ENCODE data around the gene LTBP3.

The LTBP3 gene

GRCh38 chr11:65496304-65497140 is 61.6 kb downstream of the LTBP3 start:
- DNase-seq (ENCODE audit: low read depth) = no peak

DNA sequence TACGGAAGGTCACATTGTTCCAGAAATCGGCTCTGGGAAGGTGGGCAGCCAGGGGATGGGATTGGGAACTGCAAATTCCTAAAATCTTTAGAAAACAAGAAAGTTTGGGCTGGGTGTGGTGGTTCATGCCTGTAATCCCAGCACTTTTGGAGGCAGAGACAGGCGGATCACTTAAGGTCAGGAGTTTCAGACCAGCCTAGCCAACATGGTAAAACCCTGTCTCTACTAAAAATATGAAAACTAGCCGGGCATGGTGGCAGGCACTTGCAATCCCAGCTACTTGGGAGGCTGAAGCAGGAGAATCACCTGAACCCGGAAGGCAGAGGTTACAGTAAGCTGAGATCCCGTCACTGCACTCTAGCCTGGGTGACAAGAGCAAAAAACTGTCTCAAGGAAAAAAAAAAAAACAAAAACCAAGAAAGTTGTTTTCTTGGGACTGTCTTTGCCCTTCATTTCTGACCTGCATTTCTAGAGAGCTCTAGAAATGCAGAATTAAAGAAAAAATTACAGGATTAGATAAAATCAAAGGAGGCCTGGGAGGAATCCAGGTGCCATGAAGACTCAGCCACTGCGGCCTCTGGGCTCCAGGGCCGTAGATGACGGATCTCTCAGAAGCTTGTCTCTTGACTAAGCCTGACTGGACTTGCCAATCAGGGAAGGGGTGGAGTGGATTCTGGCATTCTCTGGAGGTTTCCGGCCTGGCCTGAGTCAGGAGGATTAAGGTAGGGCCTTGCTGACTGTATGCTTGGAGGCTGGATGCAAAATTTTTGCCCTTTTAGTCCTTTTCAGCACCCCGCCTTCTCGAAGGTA is 64.6 kb downstream of the LTBP3 start:
- no peak for DNase-seq (ENCODE audit: low read depth)

DNA sequence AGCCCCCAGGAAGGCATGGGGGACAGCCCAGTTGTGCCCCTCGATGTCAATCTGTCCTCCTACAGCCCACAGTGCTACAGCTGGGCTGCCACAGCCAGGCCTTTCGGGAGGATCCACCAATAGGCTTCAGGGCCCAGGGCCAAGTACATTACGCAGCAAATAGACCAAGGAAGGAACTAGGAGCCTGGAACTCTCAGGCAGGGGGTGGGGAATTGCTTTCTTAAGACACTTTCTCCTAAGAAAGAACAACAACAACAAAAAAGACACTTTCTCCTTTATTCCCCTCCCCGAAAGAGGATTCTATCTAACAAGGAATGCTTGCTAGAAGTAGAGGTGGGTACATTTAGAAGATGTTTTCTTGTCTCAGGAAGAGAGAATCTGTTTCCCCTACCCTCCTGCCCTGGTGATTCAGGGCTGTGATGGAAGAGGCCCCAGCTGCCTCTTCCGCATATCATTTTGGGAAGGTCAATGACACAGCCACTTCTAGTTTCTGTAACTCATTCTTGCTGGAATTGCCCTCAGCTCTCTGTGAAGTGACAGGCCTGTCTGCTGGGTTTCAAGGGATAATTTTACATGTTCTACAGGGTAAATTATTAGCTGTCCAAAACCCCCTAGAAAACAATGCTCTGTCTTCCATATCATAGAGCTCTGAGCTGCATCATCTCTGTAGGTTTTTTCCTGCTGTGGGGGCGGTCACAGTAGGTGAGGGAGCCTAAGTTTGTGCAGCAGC is 65.4 kb downstream of the LTBP3 start:
- DNase-seq (ENCODE audit: low read depth) = no peak

- DNase-seq (ENCODE audit: low read depth) = no peak
Observed at GRCh38 chr11:65492387-65492636, 65.8 kb downstream of the LTBP3 start.

DNA sequence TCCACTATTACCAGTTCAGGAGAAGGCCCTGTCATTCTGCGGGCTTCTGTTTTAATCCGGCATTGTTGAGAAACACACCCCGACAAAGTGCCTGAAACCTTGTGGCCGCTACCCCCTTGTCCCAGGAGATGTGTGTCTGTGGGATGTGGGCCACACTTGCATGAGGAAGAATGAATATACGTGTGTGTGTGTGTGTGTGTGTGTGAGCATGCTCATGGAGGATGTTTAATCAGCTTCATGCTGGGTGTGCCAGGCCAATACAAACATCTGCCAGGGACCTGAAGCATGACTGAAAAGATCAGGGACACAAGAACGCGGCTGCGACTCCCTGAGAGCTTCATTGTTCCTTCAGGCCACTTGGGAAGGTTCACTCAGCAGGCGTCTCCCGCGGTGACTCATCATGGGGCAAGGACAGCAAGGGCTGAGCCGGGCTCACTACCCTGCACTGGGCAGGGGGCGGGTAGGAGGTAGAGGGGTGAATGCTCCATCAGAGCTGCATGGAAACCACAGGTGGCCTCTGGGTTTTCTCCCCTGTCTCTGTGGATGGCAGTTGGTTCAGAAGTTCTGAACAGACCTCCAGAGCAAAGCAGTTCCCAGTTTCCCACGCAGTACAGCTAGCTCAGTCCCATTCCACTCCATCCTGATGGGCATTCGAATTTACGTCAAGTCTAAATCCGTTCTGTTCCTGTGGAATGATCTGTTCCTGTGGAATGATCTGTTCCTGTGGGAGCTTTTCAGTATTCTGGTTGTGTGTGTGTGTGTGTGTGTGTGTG is 66.4 kb downstream of the LTBP3 start:
- DNase-seq (ENCODE audit: low read depth) = no peak

DNA sequence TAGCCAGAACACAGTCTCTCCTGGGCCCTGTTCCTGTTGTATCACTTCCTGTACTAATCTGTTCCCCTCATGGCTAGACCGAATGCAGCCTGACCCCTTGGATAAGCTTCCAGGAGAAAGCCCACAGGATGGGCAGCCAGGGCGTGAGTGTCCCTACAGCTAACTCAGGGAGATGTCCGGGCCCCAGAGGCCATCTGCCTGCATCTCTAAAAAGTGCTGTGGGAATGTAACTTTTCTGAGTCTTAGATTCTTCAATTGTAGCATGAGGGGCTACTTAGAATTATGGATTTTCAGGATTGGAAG is 67.0 kb downstream of the LTBP3 start:
- DNase-seq (ENCODE audit: low read depth) = no peak

DNA sequence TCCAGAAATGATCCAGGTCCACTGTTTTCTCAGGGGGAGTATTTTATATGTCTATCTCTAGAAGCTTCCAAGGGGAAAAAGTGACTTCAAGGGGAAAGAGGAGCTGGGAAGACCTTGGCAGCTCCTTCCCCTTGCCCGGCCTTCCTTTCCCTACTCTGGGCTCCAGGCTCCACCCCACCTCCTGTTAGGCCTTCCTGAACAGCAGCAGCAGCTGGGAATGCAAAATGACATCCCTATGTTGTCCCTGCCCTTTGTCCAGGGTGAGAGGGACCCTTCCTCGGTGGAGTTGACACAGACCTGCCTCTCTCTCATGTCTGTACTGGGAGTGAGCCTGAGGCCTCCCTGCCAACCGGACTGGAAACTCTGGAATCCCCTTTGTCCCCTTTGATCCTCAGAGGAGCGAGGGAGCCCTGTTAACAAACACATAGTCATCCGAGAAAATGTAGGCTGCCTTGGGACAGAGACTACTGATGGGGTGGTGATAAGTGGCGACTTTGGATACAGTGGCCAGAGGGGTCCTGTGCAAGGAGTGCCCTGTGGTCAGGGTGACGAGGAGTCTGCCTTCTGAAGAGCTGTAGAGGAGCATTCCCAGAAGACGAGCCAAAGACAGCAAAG is 68.3 kb downstream of the LTBP3 start:
- DNase-seq (ENCODE audit: low read depth) = no peak

DNA sequence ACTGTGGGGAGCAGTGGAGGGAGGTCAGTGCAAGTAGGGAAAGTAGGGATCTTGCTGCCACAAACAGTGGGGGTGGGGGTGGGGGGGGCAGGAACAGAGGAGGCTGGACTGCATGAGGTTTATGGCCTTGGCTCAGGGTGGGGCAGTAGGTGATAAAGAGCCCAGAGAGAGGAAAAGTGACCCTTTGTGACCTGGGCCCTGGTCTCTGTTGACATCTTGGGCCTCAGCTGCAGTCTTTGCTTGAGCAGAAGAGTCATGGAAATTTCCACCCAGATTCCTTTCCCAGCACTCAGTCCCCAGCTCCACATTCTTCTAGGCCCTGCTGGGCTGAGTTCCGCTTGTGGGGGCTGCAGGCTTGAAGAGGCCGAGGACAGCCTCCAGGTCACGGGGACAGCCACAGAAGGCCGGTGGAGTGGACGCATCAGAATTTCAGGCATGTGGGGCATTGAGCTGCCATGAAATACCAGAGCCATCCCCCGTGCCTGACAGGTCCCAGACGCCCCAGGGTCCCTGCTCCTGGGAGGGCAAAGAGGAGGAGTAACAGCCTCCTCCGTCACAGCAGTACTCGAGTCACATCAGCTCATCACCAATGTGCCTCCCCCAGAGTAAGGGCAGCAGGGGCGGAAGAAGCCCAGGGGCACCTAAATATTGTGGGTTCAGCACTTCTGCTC is 69.0 kb downstream of the LTBP3 start:
- no peak for DNase-seq (ENCODE audit: low read depth)
